GM23248 (cell line): Measurements from ENCODE around the gene ZNF839. TPM values are rescaled to one million over a fixed set of nuclear protein-coding genes. Genes with fewer than 3 reads are reported as not detected.

Experiments used
- DNase-seq: peaks from one replicate; pipeline ENCODE4 v3.0.0-alpha.2; 2015
- H2AFZ ChIP-seq: fragments of 200-600 bp; sonication (generic); 2 replicates; pipeline ENCODE4 v1.6.1; 2016; ENCODE audit warnings: antibody characterized with exemption
- H3F3A ChIP-seq: fragments of 200-600 bp; sonication (generic); 2 replicates; pipeline ENCODE4 v1.6.1; 2016; ENCODE audit warnings: mild to moderate bottlenecking, antibody characterized with exemption, mixed run types; ENCODE audit not compliant: insufficient read depth
- H3K27ac ChIP-seq: fragments of 200-600 bp; sonication (generic); 2 replicates; pipeline ENCODE4 v1.5.1; 2016; ENCODE audit warnings: mild to moderate bottlenecking
- H3K27me3 ChIP-seq: fragments of 200-600 bp; sonication (generic); replicated peaks from 2 replicates; pipeline ENCODE4 v1.6.1; 2016; ENCODE audit warnings: mild to moderate bottlenecking; ENCODE audit not compliant: insufficient read depth
- H3K36me3 ChIP-seq: fragments of 200-600 bp; sonication (generic); 2 replicates; pipeline ENCODE4 v1.6.1; 2016; ENCODE audit warnings: low read depth, mild to moderate bottlenecking
- H3K4me1 ChIP-seq: fragments of 200-600 bp; sonication (generic); 2 replicates; pipeline ENCODE4 v1.6.1; 2016; ENCODE audit warnings: mild to moderate bottlenecking; ENCODE audit not compliant: insufficient read depth
- H3K4me2 ChIP-seq: fragments of 200-600 bp; sonication (generic); one replicate; pipeline ENCODE4 v1.6.1; 2016; ENCODE audit warnings: mild to moderate bottlenecking; ENCODE audit not compliant: unreplicated experiment
- H3K4me3 ChIP-seq: fragments of 200-600 bp; sonication (generic); 2 replicates; pipeline ENCODE4 v1.5.1; 2016; ENCODE audit warnings: mild to moderate bottlenecking
- H3K79me2 ChIP-seq: fragments of 200-600 bp; sonication (generic); 2 replicates; pipeline ENCODE4 v1.6.1; 2016; ENCODE audit warnings: mild to moderate bottlenecking; ENCODE audit not compliant: insufficient read depth
- H3K9ac ChIP-seq: fragments of 200-600 bp; sonication (generic); 2 replicates; pipeline ENCODE4 v1.6.1; 2016; ENCODE audit warnings: mild to moderate bottlenecking
- H3K9me2 ChIP-seq: fragments of 200-600 bp; sonication (generic); 2 replicates; pipeline ENCODE4 v1.6.1; 2016; ENCODE audit warnings: mixed run types, mild to moderate bottlenecking, moderate library complexity; ENCODE audit not compliant: insufficient read depth
- H3K9me3 ChIP-seq: fragments of 200-600 bp; sonication (generic); one replicate; pipeline ENCODE4 v1.6.1; 2017; ENCODE audit warnings: low read depth
- H4K20me1 ChIP-seq: fragments of 200-600 bp; sonication (generic); 2 replicates; pipeline ENCODE4 v1.6.0; 2016; ENCODE audit not compliant: insufficient read depth
- EZH2 ChIP-seq: fragments of 200-600 bp; sonication (generic); IDR thresholded peaks from 2 replicates; pipeline ENCODE4 v1.6.1; 2018; ENCODE audit warnings: antibody characterized with exemption, mild to moderate bottlenecking; ENCODE audit not compliant: insufficient read depth, poor library complexity, severe bottlenecking
- EZH2phosphoT487 ChIP-seq: fragments of 200-600 bp; sonication (generic); IDR thresholded peaks from 2 replicates; pipeline ENCODE4 v1.6.1; 2018; ENCODE audit warnings: antibody characterized with exemption, moderate library complexity, mild to moderate bottlenecking, low read depth; ENCODE audit not compliant: insufficient read depth
- WGBS, 2 experiments: methylation state at CpG; one replicate each; pipeline ENCODE4 v1.1.6; 2015 to 2017; ENCODE audit warnings: low lambda C conversion rate in 2 of 2, low coverage in 1 of 2; ENCODE audit errors: missing lambda C conversion rate in 2 of 2; 5-methylcytosine and 5-hydroxymethylcytosine counted together
- in situ Hi-C: fragments of 300-500 bp; cut with MboI; formaldehyde crosslinking; loops from 2 replicates; pipeline ENCODE4 v1.15.0; 2020
- polyA plus RNA-seq: library from polyadenylated mRNA; unstranded; fragments of >200 nt; fragmentation: Nextera tagmentation; extraction: Ambion mirVana; gene quantifications from 2 replicates; pipeline ENCODE4 v1.2.1, GENCODE V29; 2016
- total RNA-seq: library from RNA; depleted of rRNA; stranded (reverse); fragments of >200 nt; shearing (Covaris generic); gene quantifications from 2 replicates; pipeline ENCODE4 v1.2.3, GENCODE V29; 2014

Gene ZNF839
- total and polyA plus RNA-seq, 2 experiments from 2014 or later, result 4.2 to 8.4 TPM

GRCh38 chr14:102282751-102283465 is 36.6 kb upstream of the ZNF839 start:
- H4K20me1 ChIP-seq, result no peaks in the 10 kb centered on the region
- H3K36me3 ChIP-seq, result peaks cover 15% of the 10 kb centered on the region
- no peaks in the 10 kb centered on the region for H3K27me3 ChIP-seq
- H3K9ac ChIP-seq, result no peak overlapping the region
- peaks cover 39% of the 10 kb centered on the region for H3F3A ChIP-seq
- no peak overlapping the region for H2AFZ ChIP-seq
- 82 to 85% methylated on average over 9 of the region's 9 CpGs for WGBS, 2 experiments
- DNase-seq, result no peak
- H3K79me2 ChIP-seq, result peaks cover 51% of the 10 kb centered on the region
- H3K4me2 ChIP-seq, result no peak overlapping the region
- 0 out of 2 replicates have a peak overlapping the region, but pooled peaks have one; percentile 5 for H3K27ac ChIP-seq
- H3K4me3 ChIP-seq, result no peak overlapping the region
- no peak for TF ChIP-seq EZH2phosphoT487
- TF ChIP-seq EZH2, result no peak
- in situ Hi-C loops, result no loop called here
- H3K4me1 ChIP-seq, result peaks cover 51% of the 10 kb centered on the region
- no peaks in the 10 kb centered on the region for H3K9me3 ChIP-seq
- no peaks in the 10 kb centered on the region for H3K9me2 ChIP-seq

DNA sequence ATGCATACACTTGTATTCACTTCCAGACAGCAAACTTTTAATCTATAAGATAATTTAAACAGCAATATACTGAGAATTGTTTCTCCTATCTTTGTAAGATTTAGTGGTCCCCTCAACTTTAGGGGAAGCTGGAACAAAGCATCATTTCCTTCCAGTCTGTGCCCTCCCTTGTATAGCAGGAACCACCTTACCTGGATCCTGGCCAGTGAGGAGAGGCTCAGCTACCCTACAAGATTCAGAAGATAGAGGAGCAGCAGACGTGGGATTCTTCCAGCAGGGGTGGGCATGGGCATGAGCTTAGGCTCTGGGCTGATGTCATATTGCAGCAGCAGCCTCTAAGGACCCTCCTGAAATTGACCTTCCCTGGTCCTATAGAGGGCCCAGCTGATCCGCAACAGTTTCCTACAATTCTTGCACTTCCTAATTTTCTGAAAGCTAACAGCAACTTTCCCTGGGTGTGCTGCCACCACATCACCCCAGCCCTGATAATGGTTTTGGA is 35.9 kb upstream of the ZNF839 start:
- no peaks in the 10 kb centered on the region for H3K27me3 ChIP-seq
- no peaks in the 10 kb centered on the region for H3K9me2 ChIP-seq
- in situ Hi-C loops, result no loop called here
- no peak overlapping the region for H3K4me3 ChIP-seq
- H2AFZ ChIP-seq, result no peak overlapping the region
- TF ChIP-seq EZH2phosphoT487, result no peak
- no peak for TF ChIP-seq EZH2
- peaks cover 43% of the 10 kb centered on the region for H3K4me1 ChIP-seq
- peaks cover 31% of the 10 kb centered on the region for H3F3A ChIP-seq
- 86 to 91% methylated on average over 2 of the region's 2 CpGs for WGBS, 2 experiments
- H3K9me3 ChIP-seq, result no peaks in the 10 kb centered on the region
- H3K9ac ChIP-seq, result no peak overlapping the region
- DNase-seq, result no peak
- peaks cover 16% of the 10 kb centered on the region for H3K36me3 ChIP-seq
- H3K27ac ChIP-seq, result 0 out of 2 replicates have a peak overlapping the region, but pooled peaks have one; percentile 5
- no peaks in the 10 kb centered on the region for H4K20me1 ChIP-seq
- H3K79me2 ChIP-seq, result peaks cover 58% of the 10 kb centered on the region
- H3K4me2 ChIP-seq, result no peak overlapping the region

- Histone ChIP-seq H3K4me3 (no peak overlapping the region), H3K4me2 (no peak overlapping the region), H3F3A (peaks cover 19% of the 10 kb centered on the region), H4K20me1 (no peaks in the 10 kb centered on the region), H3K9me3 (no peaks in the 10 kb centered on the region), H3K9me2 (no peaks in the 10 kb centered on the region), H3K27ac (no peak overlapping the region), H3K36me3 (peaks cover 16% of the 10 kb centered on the region), H3K9ac (no peak overlapping the region), H3K79me2 (peaks cover 73% of the 10 kb centered on the region), H3K4me1 (peaks cover 31% of the 10 kb centered on the region), H2AFZ (no peak overlapping the region), H3K27me3 (no peaks in the 10 kb centered on the region)
- in situ Hi-C loops, result no loop called here
- DNase-seq, result no peak
- no peak for TF ChIP-seq EZH2phosphoT487
- no peak for TF ChIP-seq EZH2
- WGBS, 2 experiments, result 99 to 100% methylated on average over 2 of the region's 2 CpGs
These were observed 34.4 kb upstream of the ZNF839 start for GRCh38 chr14:102285106-102285505.

- Histone ChIP-seq H3K4me1 (peaks cover 10% of the 10 kb centered on the region), H3K27ac (no peak overlapping the region), H3K9me2 (no peaks in the 10 kb centered on the region), H2AFZ (no peak overlapping the region), H3K27me3 (no peaks in the 10 kb centered on the region), H3K4me3 (no peak overlapping the region), H3F3A (no peaks in the 10 kb centered on the region), H3K9me3 (no peaks in the 10 kb centered on the region), H3K79me2 (peaks cover 94% of the 10 kb centered on the region), H3K4me2 (no peak overlapping the region), H4K20me1 (no peaks in the 10 kb centered on the region), H3K9ac (no peak overlapping the region), H3K36me3 (peaks cover 8% of the 10 kb centered on the region)
- DNase-seq, result no peak
- no peak for TF ChIP-seq EZH2phosphoT487
- TF ChIP-seq EZH2, result no peak
- in situ Hi-C loops, result no loop called here
- 98% methylated on average over 2 of the region's 2 CpGs for WGBS, 2 experiments
These were observed 31.4 kb upstream of the ZNF839 start for GRCh38 chr14:102288139-102288538.
